ENCODE measurements around the gene SMTN.

DNA sequence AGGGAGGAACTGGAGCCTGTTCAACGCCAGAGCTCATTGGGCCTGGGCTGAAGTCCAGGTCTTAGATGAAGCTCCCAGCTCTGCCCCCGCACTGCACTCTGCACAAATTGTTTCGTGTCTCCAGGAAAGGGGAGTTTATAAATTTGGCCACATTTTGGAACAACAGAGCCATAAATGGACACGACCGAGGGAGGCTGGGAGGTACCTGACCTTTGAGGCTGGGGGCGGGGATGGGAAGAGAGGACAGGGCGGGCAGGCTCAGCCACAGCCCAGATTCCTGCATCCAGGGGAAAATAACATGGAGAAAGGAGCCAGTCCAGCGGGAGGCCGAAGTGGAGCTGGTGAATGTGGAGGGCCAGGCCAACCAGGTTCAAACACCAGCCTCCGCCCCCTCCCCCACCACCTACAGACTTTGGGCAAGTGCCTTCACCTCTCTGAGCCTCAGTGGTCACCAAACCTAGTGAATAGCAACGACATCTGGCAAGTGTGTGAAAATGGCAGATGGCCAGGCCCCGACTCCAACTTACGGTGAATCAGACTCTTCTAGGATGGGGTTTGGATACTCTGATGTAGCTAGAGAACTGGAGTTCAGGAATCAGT, 36.8 kb upstream of the SMTN start:
- TF ChIP-seq, protein P1, sequence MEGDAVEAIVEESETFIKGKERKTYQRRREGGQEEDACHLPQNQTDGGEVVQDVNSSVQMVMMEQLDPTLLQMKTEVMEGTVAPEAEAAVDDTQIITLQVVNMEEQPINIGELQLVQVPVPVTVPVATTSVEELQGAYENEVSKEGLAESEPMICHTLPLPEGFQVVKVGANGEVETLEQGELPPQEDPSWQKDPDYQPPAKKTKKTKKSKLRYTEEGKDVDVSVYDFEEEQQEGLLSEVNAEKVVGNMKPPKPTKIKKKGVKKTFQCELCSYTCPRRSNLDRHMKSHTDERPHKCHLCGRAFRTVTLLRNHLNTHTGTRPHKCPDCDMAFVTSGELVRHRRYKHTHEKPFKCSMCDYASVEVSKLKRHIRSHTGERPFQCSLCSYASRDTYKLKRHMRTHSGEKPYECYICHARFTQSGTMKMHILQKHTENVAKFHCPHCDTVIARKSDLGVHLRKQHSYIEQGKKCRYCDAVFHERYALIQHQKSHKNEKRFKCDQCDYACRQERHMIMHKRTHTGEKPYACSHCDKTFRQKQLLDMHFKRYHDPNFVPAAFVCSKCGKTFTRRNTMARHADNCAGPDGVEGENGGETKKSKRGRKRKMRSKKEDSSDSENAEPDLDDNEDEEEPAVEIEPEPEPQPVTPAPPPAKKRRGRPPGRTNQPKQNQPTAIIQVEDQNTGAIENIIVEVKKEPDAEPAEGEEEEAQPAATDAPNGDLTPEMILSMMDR (IDR thresholded peaks at IDR 0.05), result no peak
- no peak for TF ChIP-seq POLR2A (IDR thresholded peaks at IDR 0.05)

Data from testis (tissue), 2 donors.